NCI-H1436 (cell line): ENCODE data around the gene FRMD8.

ENCODE experiments used
- DNase-seq: peaks from one replicate; lab custom pipeline; 2025; lab: John Stamatoyannopoulos, UW

The FRMD8 gene

DNA sequence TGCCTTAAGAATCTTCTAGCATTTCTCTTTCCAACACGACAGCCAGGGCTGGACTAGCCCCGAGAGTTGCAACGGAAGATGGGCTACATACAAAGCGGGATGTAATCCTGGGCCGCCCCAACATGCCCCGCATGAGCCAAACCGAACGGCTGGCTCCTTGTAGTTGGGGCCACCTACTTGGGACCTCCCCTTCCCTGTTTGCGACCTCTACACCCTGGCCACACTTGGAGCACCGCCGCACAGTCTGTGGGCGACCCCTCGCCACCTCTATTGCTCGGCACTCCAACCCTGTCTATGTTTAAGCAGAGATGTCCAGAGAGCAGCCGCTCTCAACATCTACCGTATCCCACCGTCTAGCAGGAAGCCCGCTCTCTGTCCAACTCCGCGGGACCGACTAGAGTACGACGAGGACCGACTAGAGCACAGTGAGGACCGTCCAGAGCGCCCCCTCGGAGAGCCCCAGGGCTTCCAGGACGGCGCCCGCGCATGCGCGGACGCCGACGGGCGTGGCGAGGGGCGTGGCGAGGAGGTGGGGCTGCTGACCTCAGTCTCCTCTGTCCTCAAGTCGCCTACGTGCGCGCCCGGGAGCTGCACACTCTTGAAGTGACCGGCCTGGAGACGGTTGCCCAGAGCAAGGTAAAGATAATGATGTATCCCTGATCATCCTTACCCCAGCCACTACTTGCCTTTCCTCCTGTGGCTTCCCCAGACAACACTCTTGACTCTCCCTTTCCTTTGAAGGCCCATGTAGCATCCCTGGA is 68.4 kb downstream of the FRMD8 start:
- peak; percentile 83 for DNase-seq

DNA sequence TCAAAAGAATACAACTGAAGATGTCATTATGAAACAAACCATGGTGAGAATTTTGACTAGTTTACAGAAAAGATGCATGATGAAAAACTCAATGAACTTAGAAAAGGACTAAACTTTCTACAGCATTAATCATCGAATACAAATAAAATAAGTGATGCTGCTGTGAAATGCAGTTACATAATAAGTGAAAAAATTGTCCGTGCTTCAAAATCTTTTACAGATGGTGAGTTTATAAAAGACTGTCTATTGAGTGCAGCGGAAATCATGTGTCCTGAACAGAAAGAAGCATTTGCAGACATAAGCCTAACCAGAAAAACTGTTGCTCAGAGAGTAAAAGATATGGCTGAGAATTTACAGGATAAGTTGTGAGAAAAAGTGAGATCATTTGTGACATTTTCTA is 70.0 kb downstream of the FRMD8 start:
- no peak for DNase-seq

DNA sequence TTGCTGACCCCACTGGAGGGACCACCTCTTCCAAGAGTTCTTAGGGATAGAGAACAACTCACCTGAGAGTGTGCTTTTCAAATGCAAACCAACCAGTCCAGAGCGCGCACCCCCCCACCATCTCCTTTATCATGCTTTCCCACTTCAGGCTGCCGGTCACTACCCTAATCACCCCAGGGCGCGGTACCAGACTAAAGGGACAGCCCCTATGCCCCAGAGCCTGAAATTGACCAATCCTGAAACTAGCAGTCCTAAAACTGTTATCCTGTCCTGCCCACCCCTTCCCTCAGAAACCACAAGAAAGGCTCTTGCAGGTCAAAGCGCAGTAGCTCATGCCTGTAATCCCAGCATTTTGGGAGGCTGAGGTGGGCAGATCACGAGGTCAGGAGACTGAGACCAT is 73.1 kb downstream of the FRMD8 start:
- DNase-seq: no peak
